Effector CD4-positive, alpha-beta T cell (primary cell): Measurements from ENCODE around the gene PHLDA3.
"Not testable (repeated sequence)": the region's sequence is repeated elsewhere in the genome, so short reads cannot be mapped to it uniquely, and the experiment has no call there.

Experiments used
- DNase-seq: peaks from one replicate; pipeline ENCODE4 v3.0.0-alpha.2; 2020

Gene PHLDA3

DNA sequence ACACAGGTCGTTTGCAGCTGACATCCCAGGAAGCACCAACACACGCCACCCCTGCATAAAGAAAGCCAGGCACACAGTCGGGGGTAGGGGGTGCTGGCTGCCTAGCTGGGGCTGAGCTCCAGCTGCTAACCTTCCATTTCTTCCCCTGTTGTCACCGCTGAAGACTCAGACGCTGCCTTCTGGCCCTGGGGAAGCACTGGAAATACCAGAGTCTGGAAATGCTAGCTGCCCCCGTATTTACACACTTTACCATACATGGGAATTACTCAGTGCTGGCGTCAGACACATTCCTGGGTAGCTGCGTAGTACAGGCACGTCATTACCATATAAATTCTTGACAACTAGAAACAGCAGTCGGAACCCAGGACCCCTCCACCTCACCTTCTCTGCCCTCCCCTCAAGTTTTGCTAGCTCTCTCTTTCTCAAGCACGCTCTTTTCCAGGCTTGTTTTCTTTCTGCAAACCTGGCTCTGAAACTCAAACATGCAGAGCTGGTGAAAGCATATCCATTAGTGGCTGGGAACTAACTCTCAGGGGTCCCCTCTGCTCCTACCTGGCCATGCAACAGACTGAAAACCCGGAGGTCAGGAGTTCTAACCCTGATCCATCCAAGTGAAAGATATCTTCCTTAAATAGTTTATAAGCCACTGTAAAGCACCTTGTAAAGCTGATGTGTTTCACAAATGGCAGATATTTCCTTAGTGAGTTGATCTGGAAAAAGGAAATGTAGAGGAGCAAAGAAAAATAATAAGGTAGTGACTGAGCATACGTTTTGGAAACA is 34.6 kb upstream of the PHLDA3 start:
- no peak for DNase-seq

- DNase-seq = no peak
These were observed 33.5 kb upstream of the PHLDA3 start for GRCh38 chr1:201502511-201502857.

DNA sequence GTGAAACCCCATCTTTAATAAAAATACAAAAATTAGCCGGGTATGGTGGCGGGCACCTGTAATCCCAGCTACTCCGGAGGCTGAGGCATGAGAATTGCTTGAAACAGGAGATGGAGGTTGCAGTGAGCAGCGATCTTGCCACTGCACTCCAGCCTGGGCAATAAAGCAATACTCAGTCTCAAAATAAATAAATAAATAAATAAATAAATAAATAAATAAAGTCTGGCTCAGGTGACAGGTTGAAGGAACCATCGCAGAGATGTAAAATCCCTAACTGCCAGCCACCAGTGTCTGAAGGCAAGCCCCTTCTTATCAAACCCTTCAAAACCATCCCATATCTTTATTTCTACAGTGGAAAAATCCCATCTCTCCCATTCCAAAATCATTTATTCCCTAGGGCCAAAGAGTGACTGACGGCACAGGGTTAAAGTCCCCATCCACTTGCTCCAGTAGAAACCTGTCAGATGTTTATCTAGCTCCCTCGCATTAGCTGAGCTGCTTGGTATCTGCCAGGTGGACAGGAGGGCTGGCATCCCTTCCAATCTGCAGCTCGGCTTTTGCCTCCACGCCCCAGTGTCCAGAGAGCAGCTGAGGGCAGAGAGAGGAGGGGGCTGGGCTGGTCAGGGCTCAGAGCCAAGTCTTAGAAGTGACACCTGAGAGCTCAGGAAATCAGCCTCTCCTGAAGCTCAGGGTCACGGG is 33.0 kb upstream of the PHLDA3 start:
- no peak for DNase-seq

DNA sequence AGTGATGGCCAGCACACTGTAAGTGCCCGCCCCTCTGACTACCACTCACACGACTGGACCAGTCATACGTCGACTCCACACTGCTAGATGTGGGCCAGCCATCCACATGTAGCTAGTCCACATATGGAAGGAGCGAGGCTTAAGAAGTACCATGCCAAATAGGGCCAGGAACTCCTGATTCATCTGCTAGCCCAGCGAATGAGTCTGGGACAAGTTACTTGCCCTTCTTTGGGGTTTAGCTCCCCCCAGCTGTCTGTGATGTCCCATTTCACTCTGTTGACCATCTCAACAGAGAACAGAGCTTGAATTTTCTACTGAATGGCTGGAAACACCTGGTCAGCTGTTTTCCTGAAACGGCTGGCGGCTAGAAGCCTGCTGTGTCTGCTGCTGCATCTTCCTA is 32.2 kb upstream of the PHLDA3 start:
- no peak for DNase-seq

GRCh38 chr1:201500670-201501120 is 31.7 kb upstream of the PHLDA3 start:
- no peak for DNase-seq

DNA sequence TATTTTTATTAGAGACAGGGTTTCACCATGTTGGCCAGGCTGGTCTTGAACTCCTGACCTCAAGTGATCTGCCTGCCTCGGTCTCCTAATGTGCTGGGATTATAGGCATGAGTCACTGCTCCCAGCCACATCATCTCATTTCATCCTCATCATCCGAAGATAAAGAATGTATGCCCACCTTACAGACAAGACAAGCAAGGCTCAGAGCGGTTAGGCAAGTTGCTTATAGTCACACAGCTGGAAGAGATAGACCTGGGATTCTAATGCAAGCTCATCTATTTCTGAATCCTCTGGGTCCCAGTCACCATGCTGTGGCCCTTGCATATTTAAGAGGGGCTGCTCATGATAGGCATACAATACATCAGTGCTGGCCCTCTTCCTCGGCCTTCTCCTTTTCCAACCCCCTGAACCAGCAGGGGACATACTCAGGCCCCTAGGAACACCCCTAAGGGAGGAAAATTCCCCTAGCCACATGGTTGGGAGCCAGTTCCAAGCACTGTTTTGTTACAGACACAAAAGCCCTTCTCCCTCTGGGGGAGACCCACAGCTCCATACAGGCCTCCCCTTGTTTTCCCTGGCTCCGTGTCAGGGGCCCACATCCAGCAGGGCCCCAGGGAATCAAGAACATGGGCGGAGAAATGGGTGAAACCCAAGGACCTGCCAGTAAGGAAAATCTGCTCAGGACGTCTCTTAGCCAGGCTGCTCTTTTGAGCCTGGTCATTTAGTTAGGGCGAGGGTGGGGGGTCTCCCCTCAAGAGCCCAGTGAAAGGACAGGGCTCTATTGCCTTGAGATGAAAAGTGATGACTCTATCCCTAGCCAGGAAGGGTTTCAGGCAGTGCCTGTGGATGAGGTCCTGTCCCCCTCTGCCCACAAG is 31.0 kb upstream of the PHLDA3 start:
- DNase-seq = no peak

- no peak for DNase-seq
These were observed 30.2 kb upstream of the PHLDA3 start for GRCh38 chr1:201499191-201499590.

GRCh38 chr1:201498621-201499020 is 29.6 kb upstream of the PHLDA3 start:
- no peak for DNase-seq

GRCh38 chr1:201497935-201498509 is 29.0 kb upstream of the PHLDA3 start:
- no peak for DNase-seq

- DNase-seq = no peak
These were observed 27.3 kb upstream of the PHLDA3 start for GRCh38 chr1:201496296-201496690.

DNA sequence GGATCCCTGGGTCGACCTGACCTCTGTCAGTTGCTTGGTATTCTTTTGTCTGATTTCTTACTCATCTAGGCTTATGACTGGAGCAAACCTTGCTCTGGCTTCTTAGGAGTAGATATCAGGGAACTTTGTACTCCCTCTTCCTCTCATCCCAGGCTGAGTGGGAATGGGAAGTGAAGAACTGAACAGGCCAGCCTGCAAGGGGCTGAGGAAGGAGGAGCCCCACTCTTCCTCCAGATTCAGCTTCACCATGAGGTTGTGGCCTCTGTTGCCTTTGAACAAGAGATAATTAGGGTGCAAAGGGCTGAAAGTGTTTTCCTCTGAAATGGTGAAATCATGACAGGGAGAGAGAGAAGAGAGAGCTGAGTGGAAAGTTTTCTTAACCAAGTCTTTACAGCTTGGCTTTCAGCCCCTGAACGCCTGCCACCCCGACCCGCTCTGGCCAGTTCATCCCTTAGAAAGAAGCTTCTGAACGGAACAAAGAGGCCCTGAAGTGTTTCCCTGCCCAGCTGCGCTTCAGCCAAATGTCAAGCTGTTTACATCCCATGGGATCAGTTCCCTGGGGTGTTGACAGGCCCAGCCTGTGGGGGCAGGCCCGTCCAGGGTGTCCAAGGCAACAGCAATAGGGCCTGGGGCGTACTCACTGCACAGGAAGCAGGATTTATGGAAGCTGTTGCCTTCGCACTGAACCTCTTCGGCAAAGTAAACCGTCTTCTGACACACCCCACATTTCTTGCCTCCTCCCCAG is 26.7 kb upstream of the PHLDA3 start:
- DNase-seq = no peak

DNA sequence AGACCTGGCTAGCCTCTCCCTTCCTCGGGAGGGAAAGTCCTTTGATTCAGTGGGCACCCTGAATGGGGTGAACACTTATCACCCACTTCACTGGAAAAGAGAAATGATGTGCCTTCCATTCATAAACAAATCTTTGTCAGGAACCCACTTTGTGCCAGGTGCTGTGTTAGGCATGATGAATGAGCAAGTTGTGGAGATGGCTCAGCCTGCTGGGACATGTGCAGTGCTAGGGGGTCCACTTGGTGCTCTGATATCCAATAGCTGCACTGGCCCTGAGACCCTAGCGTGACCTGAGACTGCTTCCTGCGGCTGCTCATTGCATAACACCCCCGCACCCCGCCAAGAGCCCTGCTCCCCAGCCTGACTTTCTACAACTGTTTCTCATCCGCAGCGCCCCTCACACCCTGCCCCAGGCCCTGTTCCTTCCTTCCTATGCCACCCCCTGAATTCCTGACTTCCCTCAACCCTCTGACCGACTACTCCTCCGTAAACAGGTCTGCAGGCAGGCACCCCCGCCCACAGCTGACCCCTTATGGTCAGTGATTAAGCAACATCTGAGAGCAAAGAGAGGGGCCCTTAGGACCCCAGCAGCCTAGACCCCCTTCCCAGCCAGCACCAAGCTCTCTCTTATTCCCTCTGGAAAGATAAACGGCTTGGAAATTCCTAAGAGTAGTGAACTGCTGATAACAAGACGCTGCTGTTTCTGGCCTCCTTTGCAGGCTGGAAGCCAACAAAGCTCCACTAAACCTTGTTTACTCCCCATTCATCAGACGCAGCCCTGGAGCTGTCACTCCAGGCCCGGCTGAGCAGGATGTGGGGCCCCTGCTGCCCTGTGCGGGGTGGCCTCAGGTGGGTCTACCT is 25.0 kb upstream of the PHLDA3 start:
- DNase-seq = no peak

- DNase-seq = not testable (repeated sequence)
These were observed 24.2 kb upstream of the PHLDA3 start for GRCh38 chr1:201493026-201493656.

- no peak for DNase-seq
These were observed 23.0 kb upstream of the PHLDA3 start for GRCh38 chr1:201491896-201492511.

GRCh38 chr1:201490708-201491131 is 21.7 kb upstream of the PHLDA3 start:
- DNase-seq = no peak

GRCh38 chr1:201489643-201490261 is 20.8 kb upstream of the PHLDA3 start:
- DNase-seq = no peak

- no peak for DNase-seq
These were observed 20.0 kb upstream of the PHLDA3 start for GRCh38 chr1:201488830-201489589.

DNA sequence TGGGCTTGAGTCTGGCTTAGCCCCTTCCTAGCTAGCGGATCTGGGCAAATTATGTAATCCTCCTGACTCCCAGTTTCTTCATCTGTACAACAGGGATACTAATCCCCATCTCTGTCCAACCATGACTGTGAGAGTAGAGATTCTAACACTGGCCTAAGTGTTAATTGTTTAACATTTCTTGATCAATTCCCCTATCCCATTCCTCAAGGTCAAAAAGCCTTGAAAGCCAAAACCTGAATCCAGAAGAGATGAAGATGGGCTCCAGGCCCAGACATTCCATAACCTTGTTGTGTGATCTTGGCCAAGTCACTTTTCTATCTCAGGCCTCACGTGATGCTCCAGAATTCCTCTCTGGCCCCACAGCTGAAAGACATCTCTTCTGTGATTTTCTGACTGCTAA is 18.8 kb upstream of the PHLDA3 start:
- no peak for DNase-seq

DNA sequence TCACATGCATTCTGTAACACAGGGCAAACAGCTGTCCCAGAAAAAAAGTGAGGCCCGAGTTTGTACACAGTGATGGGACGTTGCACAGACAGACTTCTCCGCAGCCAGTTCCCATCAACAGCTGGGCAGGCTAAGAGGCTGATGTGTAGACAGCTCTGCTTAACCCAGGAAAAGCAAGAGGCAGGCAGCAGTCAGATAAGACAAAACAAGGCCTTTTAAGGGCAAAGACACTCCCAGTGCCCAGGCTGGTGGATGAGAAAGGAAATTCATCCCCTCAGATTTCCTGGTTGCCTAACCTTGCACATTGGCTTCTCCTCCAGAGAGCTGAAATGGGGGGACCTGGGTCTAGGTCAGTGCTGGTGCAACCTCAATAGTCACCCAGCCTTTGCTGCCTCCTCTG is 17.2 kb upstream of the PHLDA3 start:
- no peak for DNase-seq
